ENCODE results near the gene RIGI.

Gene RIGI

DNA sequence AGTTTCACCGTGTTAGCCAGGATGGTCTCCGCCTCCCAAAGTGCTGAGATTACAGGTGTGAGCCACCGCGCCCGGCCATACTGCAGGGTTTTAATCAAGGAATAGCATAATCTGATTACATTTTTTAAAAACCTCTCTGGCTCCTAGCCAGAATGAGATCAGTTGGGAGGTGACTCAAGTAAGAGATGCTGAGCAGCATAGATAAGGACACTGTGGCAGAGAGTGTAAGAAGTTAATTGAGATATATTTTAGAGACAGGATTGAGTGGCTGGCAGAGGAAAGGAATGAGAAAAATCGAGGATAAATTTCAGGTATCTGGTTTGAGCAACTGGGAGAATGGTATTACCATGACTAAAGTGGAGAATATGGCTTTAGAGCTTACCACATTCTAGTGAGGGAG is 7.3 kb upstream of the RIGI start:
- TF ChIP-seq, protein P1, sequence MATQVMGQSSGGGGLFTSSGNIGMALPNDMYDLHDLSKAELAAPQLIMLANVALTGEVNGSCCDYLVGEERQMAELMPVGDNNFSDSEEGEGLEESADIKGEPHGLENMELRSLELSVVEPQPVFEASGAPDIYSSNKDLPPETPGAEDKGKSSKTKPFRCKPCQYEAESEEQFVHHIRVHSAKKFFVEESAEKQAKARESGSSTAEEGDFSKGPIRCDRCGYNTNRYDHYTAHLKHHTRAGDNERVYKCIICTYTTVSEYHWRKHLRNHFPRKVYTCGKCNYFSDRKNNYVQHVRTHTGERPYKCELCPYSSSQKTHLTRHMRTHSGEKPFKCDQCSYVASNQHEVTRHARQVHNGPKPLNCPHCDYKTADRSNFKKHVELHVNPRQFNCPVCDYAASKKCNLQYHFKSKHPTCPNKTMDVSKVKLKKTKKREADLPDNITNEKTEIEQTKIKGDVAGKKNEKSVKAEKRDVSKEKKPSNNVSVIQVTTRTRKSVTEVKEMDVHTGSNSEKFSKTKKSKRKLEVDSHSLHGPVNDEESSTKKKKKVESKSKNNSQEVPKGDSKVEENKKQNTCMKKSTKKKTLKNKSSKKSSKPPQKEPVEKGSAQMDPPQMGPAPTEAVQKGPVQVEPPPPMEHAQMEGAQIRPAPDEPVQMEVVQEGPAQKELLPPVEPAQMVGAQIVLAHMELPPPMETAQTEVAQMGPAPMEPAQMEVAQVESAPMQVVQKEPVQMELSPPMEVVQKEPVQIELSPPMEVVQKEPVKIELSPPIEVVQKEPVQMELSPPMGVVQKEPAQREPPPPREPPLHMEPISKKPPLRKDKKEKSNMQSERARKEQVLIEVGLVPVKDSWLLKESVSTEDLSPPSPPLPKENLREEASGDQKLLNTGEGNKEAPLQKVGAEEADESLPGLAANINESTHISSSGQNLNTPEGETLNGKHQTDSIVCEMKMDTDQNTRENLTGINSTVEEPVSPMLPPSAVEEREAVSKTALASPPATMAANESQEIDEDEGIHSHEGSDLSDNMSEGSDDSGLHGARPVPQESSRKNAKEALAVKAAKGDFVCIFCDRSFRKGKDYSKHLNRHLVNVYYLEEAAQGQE (IDR thresholded peaks at IDR 0.05; ENCODE audit: insufficient read depth in 1 of 2, low read depth in 2 of 2, low read length in 2 of 2): no peak
- TF ChIP-seq POLR2AphosphoS5 (IDR thresholded peaks at IDR 0.05; ENCODE audit: low read depth, low read length) (no peak), TAF1 (IDR thresholded peaks at IDR 0.05; ENCODE audit: borderline replicate concordance, insufficient read depth, low read length) (no peak), FOXP2 (optimal IDR thresholded peaks at IDR 0.05; ENCODE audit: borderline replicate concordance, extremely low read depth, extremely low read length, insufficient read depth) (no peak), SIN3A (IDR thresholded peaks at IDR 0.05; ENCODE audit: borderline replicate concordance, insufficient read depth, low read length) (no peak)

- TF ChIP-seq SIN3A (IDR thresholded peaks at IDR 0.05; ENCODE audit: borderline replicate concordance, insufficient read depth, low read length) (no peak), FOXP2 (optimal IDR thresholded peaks at IDR 0.05; ENCODE audit: borderline replicate concordance, extremely low read depth, extremely low read length, insufficient read depth) (no peak), TAF1 (IDR thresholded peaks at IDR 0.05; ENCODE audit: borderline replicate concordance, insufficient read depth, low read length) (no peak), POLR2AphosphoS5 (IDR thresholded peaks at IDR 0.05; ENCODE audit: low read depth, low read length) (no peak)
- TF ChIP-seq, protein P1 (IDR thresholded peaks at IDR 0.05; ENCODE audit: insufficient read depth in 1 of 2, low read depth in 2 of 2, low read length in 2 of 2): no peak
Measured at GRCh38 chr9:32526707-32527048, 682 bp upstream of the RIGI start.

DNA sequence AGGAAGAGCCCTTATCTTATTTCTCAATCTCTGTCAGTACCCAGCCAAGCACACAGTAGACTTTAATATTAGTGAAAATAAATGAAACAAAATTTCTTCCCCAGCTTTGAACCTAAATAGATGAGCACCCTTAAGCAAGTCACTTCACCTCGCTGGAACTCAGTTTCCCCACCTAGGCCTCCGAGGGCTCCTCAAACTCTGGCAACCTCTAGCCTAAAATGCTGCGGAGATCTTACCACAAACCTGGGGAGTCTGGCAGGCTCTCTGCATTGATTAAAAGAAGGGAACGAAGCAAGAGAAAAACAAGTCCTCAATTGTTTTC is 326 bp downstream of the RIGI start:
- TF ChIP-seq, protein P1 (IDR thresholded peaks at IDR 0.05; ENCODE audit: insufficient read depth in 1 of 2, low read depth in 2 of 2, low read length in 2 of 2): no peak
- TF ChIP-seq SIN3A (IDR thresholded peaks at IDR 0.05; ENCODE audit: borderline replicate concordance, insufficient read depth, low read length) (no peak), FOXP2 (optimal IDR thresholded peaks at IDR 0.05; ENCODE audit: borderline replicate concordance, extremely low read depth, extremely low read length, insufficient read depth) (no peak), TAF1 (IDR thresholded peaks at IDR 0.05; ENCODE audit: borderline replicate concordance, insufficient read depth, low read length) (no peak), POLR2AphosphoS5 (IDR thresholded peaks at IDR 0.05; ENCODE audit: low read depth, low read length) (no peak)

- no peak for TF ChIP-seq SIN3A (IDR thresholded peaks at IDR 0.05; ENCODE audit: borderline replicate concordance, insufficient read depth, low read length)
- TF ChIP-seq, protein P1 (IDR thresholded peaks at IDR 0.05; ENCODE audit: insufficient read depth in 1 of 2, low read depth in 2 of 2, low read length in 2 of 2): no peak
- TF ChIP-seq TAF1 (IDR thresholded peaks at IDR 0.05; ENCODE audit: borderline replicate concordance, insufficient read depth, low read length): no peak
- no peak for TF ChIP-seq FOXP2 (optimal IDR thresholded peaks at IDR 0.05; ENCODE audit: borderline replicate concordance, extremely low read depth, extremely low read length, insufficient read depth)
- no peak for TF ChIP-seq POLR2AphosphoS5 (IDR thresholded peaks at IDR 0.05; ENCODE audit: low read depth, low read length)
Measured at GRCh38 chr9:32524892-32525708, 896 bp downstream of the RIGI start.

Data from PFSK-1 (cell line).